ENCODE measurements around the gene SMPD3. TPM values are rescaled to one million over a fixed set of nuclear protein-coding genes. Genes with fewer than 3 reads are reported as not detected.

SMPD3 gene
- total and polyA plus RNA-seq, 2 of the 8 experiments (the other 6 are each of a cell fraction or from before 2014, with no cell fraction given), result 0.39 to 1.3 TPM

DNA sequence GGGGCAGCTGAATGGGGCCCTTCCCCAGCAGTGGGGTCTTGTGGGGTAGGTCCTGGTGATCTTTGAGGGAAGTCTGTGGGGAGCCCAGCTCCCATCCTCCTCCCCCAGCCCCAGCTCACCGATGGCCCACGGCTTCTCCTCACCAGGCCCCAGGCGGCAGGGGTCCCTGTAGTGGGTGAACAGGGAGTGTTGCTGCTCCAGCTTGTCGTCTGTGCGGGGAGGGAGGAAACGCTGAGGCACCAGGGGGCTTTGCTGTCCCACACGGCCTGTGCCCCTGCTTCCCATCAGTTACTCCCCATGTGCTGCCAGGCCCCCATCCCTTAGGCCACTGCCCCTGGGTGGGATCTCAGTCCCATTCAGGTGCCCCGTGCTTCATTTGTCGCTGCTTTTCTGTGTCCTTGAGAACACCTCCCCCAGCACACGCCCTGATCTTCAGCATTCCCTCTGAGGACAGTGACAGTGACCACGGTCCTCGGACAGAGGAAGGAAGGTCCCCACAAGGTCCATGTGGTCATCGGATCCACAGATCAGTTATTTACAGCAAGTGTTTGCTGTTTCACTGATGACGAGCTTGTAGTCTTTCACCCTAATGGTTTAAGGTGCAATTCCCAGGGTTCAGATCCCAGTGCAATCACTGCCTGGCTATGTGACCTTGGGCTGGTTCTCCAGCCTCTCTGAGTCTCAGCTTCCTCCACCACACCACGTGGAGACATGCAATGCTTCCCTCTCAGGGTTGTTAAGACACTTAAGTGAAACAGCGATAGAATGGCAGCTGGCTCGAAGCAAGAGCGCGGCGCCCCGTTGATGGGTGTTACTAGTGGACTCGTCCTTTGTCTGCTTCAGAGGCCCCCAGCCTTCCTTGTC lies 84.4 kb downstream of the SMPD3 start:
- Histone ChIP-seq H3K4ac (replicated peaks; ENCODE audit: insufficient read length, low read depth, low read length) (no peak overlapping the region), H3K79me1 (ENCODE audit: low read depth, low read length) (no peaks in the 10 kb centered on the region), H2BK120ac (replicated peaks; ENCODE audit: low read depth, low read length) (no peak overlapping the region), H3K27ac (ENCODE audit: low read depth, low read length) (no peak overlapping the region), H3K23me2 (ENCODE audit: low read depth, low read length) (no peaks in the 10 kb centered on the region), H4K5ac (ENCODE audit: insufficient read length, low read depth, low read length) (no peak overlapping the region), H3K14ac (ENCODE audit: insufficient read length) (no peak overlapping the region), H3K4me1 (replicated peaks in 1 of 4; ENCODE audit: control insufficient read depth in 3 of 4, insufficient read depth in 4 of 4, low read length in 3 of 4) (peaks cover 0 to 3% (median 3%) of the 10 kb centered on the region in 4 experiments; a peak in 3 of 7 replicates), H4K8ac (ENCODE audit: extremely low read depth, insufficient read depth, low read length) (no peak overlapping the region), H3K4me2 (ENCODE audit: insufficient read depth in 1 of 2, low read depth in 2 of 2, low read length in 2 of 2) (no peak overlapping the region), H3K27me3 (replicated peaks in 1 of 4; ENCODE audit: control insufficient read depth in 3 of 4, extremely low read depth in 1 of 4, insufficient read depth in 3 of 4, low read length in 3 of 4) (no peaks in the 10 kb centered on the region), H3K4me3 (ENCODE audit: extremely low read depth in 1 of 4, insufficient read depth in 2 of 4, low read depth in 3 of 4, low read length in 4 of 4) (no peak overlapping the region), H2AFZ (ENCODE audit: low read length) (no peak overlapping the region), H2BK12ac (ENCODE audit: low read depth, low read length) (no peak overlapping the region), H2BK5ac (ENCODE audit: low read depth, low read length) (no peak overlapping the region), H2BK20ac (ENCODE audit: low read length) (no peak overlapping the region), H4K20me1 (replicated peaks in 1 of 2; ENCODE audit: control insufficient read depth in 1 of 2, insufficient read depth in 2 of 2, low read length in 2 of 2) (no peaks in the 10 kb centered on the region), H3K36me3 (ENCODE audit: control insufficient read depth in 2 of 4, insufficient read depth in 4 of 4, low read length in 3 of 4) (no peaks in the 10 kb centered on the region), H2BK15ac (ENCODE audit: low read length) (no peak overlapping the region), H4K91ac (replicated peaks; ENCODE audit: insufficient read length, low read length) (no peak overlapping the region), H3K23ac (ENCODE audit: insufficient read length) (no peak overlapping the region), H3K18ac (ENCODE audit: extremely low read depth, low read length) (no peak overlapping the region), H2AK5ac (ENCODE audit: low read depth, low read length) (no peak overlapping the region), H3K79me2 (ENCODE audit: control insufficient read depth in 1 of 2, insufficient read depth in 2 of 2, low read length in 2 of 2) (no peaks in the 10 kb centered on the region), H3K9ac (replicated peaks in 1 of 4; ENCODE audit: extremely low read depth in 1 of 4, low read depth in 3 of 4, low read length in 3 of 4) (no peak overlapping the region), H3K56ac (replicated peaks; ENCODE audit: insufficient read length, low read depth, low read length) (no peak overlapping the region), H3K9me3 (ENCODE audit: insufficient read depth in 2 of 2, low read depth in 1 of 2, low read length in 1 of 2) (no peaks in the 10 kb centered on the region)
- ChIA-PET POLR2A (ENCODE audit: partially characterized antibody) (interaction anchor here (0.6 to 3.1 kb wide), 8 partner anchors 10 to 148 kb away, joined by 3 to 9 read pairs (median 3); partner anchors contain the start of genes PRMT7 and SLC7A6OS), CTCF (ENCODE audit: partially characterized antibody) (interaction anchor here (0.5 to 14.3 kb wide), 34 partner anchors 9 to 786 kb away, joined by 3 to 221 read pairs (median 4); partner anchors contain the start of genes SLC7A6 and SMPD3)
- WGBS, 2 experiments (ENCODE audit: extremely low coverage in 1 of 2, insufficient coverage in 1 of 2, insufficient read length in 1 of 2, insufficient replicate concordance in 2 of 2, low coverage in 1 of 2, low lambda C conversion rate in 2 of 2, missing lambda C conversion rate in 1 of 2), result 90% methylated on average over 21 of the region's 22 CpGs; no CpG with 5 or more reads in 1 of the 2 experiments
- DNase-seq (ENCODE audit: low read depth in 1 of 2, low spot score in 2 of 2) (no peak), FAIRE-seq (no peak)
- TF ChIP-seq GTF2F1 (IDR thresholded peaks at IDR 0.05; ENCODE audit: borderline replicate concordance, low read depth, low read length), result no peak
- TF ChIP-seq CHD2 (IDR thresholded peaks at IDR 0.05; ENCODE audit: low read length), result no peak
- no peak for TF ChIP-seq RBBP5 (IDR thresholded peaks at IDR 0.05; ENCODE audit: borderline replicate concordance, low read depth, low read length)
- no peak for TF ChIP-seq PHF8 (conservative IDR thresholded peaks at IDR 0.05; ENCODE audit: low read depth, low read length)
- no peak for TF ChIP-seq CHD1 (IDR thresholded peaks at IDR 0.05; ENCODE audit: low read depth, low read length)
- TF ChIP-seq, protein P1, sequence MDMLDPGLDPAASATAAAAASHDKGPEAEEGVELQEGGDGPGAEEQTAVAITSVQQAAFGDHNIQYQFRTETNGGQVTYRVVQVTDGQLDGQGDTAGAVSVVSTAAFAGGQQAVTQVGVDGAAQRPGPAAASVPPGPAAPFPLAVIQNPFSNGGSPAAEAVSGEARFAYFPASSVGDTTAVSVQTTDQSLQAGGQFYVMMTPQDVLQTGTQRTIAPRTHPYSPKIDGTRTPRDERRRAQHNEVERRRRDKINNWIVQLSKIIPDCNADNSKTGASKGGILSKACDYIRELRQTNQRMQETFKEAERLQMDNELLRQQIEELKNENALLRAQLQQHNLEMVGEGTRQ (IDR thresholded peaks at IDR 0.05; ENCODE audit: low read length), result no peak
- TF ChIP-seq ASH2L (IDR thresholded peaks at IDR 0.05; ENCODE audit: low read length), result no peak
- no peak for TF ChIP-seq TCF12 (IDR thresholded peaks at IDR 0.05; ENCODE audit: low read depth, low read length)
- TF ChIP-seq HDAC6 (IDR thresholded peaks at IDR 0.05; ENCODE audit: low read depth, low read length), result no peak
- no peak for TF ChIP-seq POLR2A (IDR thresholded peaks at IDR 0.05; ENCODE audit: control extremely low read depth in 1 of 2, low read depth in 2 of 2, low read length in 2 of 2)
- no peak for TF ChIP-seq SRF (IDR thresholded peaks at IDR 0.05; ENCODE audit: low read depth, low read length)
- TF ChIP-seq BCL11A (IDR thresholded peaks at IDR 0.05; ENCODE audit: low read depth in 2 of 2, low read length in 2 of 2), result no peak
- no peak for TF ChIP-seq CREB1 (IDR thresholded peaks at IDR 0.05)
